MCF 10A (cell line): Measurements from ENCODE around the gene RORB. TPM values are rescaled to one million over a fixed set of nuclear protein-coding genes. Genes with fewer than 3 reads are reported as not detected.
A peak's percentile ranks its signal among the peaks of the same experiment; 100 is the strongest.

ENCODE experiments used
- BruUV-seq: library from RNA; stranded (reverse); fragments of 400-500 nt; replicated peaks from 2 replicates; lab custom pipeline; 2021; lab: Mats Ljungman, UMichigan
- CTCF ChIA-PET: fragments of 300-600 bp; sonication (Branson Sonifier 250); formaldehyde crosslinking; extraction: SDS; loops from one replicate; lab custom pipeline; 2021; ENCODE audit warnings: antibody characterized with exemption, inconsistent platforms; lab: Yijun Ruan, JAX
- POLR2A ChIA-PET: fragments of 300-600, 350-650 bp; sonication (Branson Sonifier 250); formaldehyde crosslinking; extraction: SDS; loops from one replicate; lab custom pipeline; 2020; ENCODE audit warnings: antibody characterized with exemption, inconsistent platforms; lab: Yijun Ruan, JAX
- DNase-seq: peaks from one replicate; pipeline ENCODE4 v3.0.0-alpha.2; 2018; ENCODE audit not compliant: unreplicated experiment
- H3K27ac Mint-ChIP-seq: one replicate; pipeline ENCODE4 v1.8.0; 2022; ENCODE audit warnings: mild to moderate bottlenecking, low read depth, mixed read lengths; ENCODE audit not compliant: unreplicated experiment
- H3K27me3 Mint-ChIP-seq: one replicate; pipeline ENCODE4 v1.8.0; 2022; ENCODE audit warnings: mixed read lengths; ENCODE audit not compliant: insufficient read depth, unreplicated experiment
- H3K36me3 Mint-ChIP-seq: one replicate; pipeline ENCODE4 v1.8.0; 2022; ENCODE audit warnings: mild to moderate bottlenecking, moderate library complexity, mixed read lengths; ENCODE audit not compliant: insufficient read depth, unreplicated experiment
- H3K4me1 Mint-ChIP-seq: one replicate; pipeline ENCODE4 v1.8.0; 2022; ENCODE audit warnings: mixed read lengths; ENCODE audit not compliant: insufficient read depth, unreplicated experiment
- H3K4me3 Mint-ChIP-seq: one replicate; pipeline ENCODE4 v1.8.0; 2022; ENCODE audit warnings: mild to moderate bottlenecking, moderate library complexity, mixed read lengths; ENCODE audit not compliant: unreplicated experiment
- H3K9me3 Mint-ChIP-seq: one replicate; pipeline ENCODE4 v1.8.0; 2022; ENCODE audit warnings: mixed read lengths; ENCODE audit not compliant: unreplicated experiment
- CTCF ChIP-seq: fragments of 200-600 bp; IDR thresholded peaks from one replicate; pipeline ENCODE4 v1.8.0; 2022; ENCODE audit warnings: antibody characterized with exemption, mild to moderate bottlenecking; ENCODE audit not compliant: unreplicated experiment
- intact Hi-C: fragments of 100-400 bp; cut with micrococcal nuclease; formaldehyde crosslinking; loops from 2 replicates; pipeline ENCODE4 v1.14.1; 2022
- total RNA-seq: library from RNA; stranded (reverse); gene quantifications from 2 replicates; pipeline ENCODE4 v1.2.3, GENCODE V29; 2022

The RORB gene
- total RNA-seq, 1 experiment from 2014 or later, result not detected

GRCh38 chr9:74589576-74589975 lies 92.4 kb downstream of the RORB start:
- H3K27me3 Mint-ChIP-seq, result peaks cover 30% of the 10 kb centered on the region
- H3K36me3 Mint-ChIP-seq, result no peaks in the 10 kb centered on the region
- no peak for TF ChIP-seq CTCF
- no peaks in the 10 kb centered on the region for H3K4me1 Mint-ChIP-seq
- no peak for DNase-seq
- H3K4me3 Mint-ChIP-seq, result no peak overlapping the region
- no peaks in the 10 kb centered on the region for H3K9me3 Mint-ChIP-seq
- no TSS peak for BruUV-seq
- ChIA-PET CTCF (no interaction called here), POLR2A (no interaction called here)
- intact Hi-C loops, result no loop called here
- no peak overlapping the region for H3K27ac Mint-ChIP-seq

- BruUV-seq, result no TSS peak
- H3K4me3 Mint-ChIP-seq, result no peak overlapping the region
- CTCF ChIA-PET, result interaction anchor here (0.6 kb wide), 1 partner anchor 350 kb away, joined by 3 read pairs; no protein-coding TSS in a partner anchor
- H3K4me1 Mint-ChIP-seq, result no peaks in the 10 kb centered on the region
- H3K36me3 Mint-ChIP-seq, result no peaks in the 10 kb centered on the region
- intact Hi-C loops, result no loop called here
- no peaks in the 10 kb centered on the region for H3K9me3 Mint-ChIP-seq
- no peak for DNase-seq
- TF ChIP-seq CTCF, result no peak
- H3K27me3 Mint-ChIP-seq, result peaks cover 34% of the 10 kb centered on the region
- no peak overlapping the region for H3K27ac Mint-ChIP-seq
- POLR2A ChIA-PET, result no interaction called here
These were observed 98.2 kb downstream of the RORB start for GRCh38 chr9:74595286-74595685.

- no peak for TF ChIP-seq CTCF
- ChIA-PET CTCF (no interaction called here), POLR2A (no interaction called here)
- H3K4me3 Mint-ChIP-seq, result no peak overlapping the region
- no peak overlapping the region for H3K27ac Mint-ChIP-seq
- no peaks in the 10 kb centered on the region for H3K36me3 Mint-ChIP-seq
- H3K4me1 Mint-ChIP-seq, result no peaks in the 10 kb centered on the region
- intact Hi-C loops, result no loop called here
- H3K9me3 Mint-ChIP-seq, result no peaks in the 10 kb centered on the region
- no TSS peak for BruUV-seq
- no peak for DNase-seq
- peaks cover 27% of the 10 kb centered on the region for H3K27me3 Mint-ChIP-seq
These were observed 101.7 kb downstream of the RORB start for GRCh38 chr9:74598874-74599273.

GRCh38 chr9:74609671-74610405 lies 112.7 kb downstream of the RORB start:
- Mint-ChIP-seq H3K4me1 (no peaks in the 10 kb centered on the region), H3K36me3 (no peaks in the 10 kb centered on the region), H3K27ac (no peak overlapping the region), H3K4me3 (no peak overlapping the region), H3K27me3 (peaks cover 62% of the 10 kb centered on the region), H3K9me3 (no peaks in the 10 kb centered on the region)
- CTCF ChIA-PET, result no interaction called here
- BruUV-seq, result no TSS peak
- no peak for TF ChIP-seq CTCF
- POLR2A ChIA-PET, result no interaction called here
- DNase-seq, result peak; percentile 37
- intact Hi-C loops, result no loop called here
